Keratinocyte (primary cell): Measurements from ENCODE around the gene ASTN2. TPM values are rescaled to one million over a fixed set of nuclear protein-coding genes. Genes with fewer than 3 reads are reported as not detected.

Experiments
- DNase-seq: peaks from one replicate; pipeline ENCODE4 v3.0.0-alpha.2; 2011; ENCODE audit warnings: low read depth, missing footprints, low spot score
- FAIRE-seq: peaks from 2 replicates; lab custom pipeline; 2011; peaks lifted over from hg19 to GRCh38; lab: Jason Lieb, UNC
- H2AFZ ChIP-seq: 2 replicates; pipeline ENCODE4 v1.6.0; 2012; ENCODE audit warnings: low read length, control low read depth, inconsistent platforms; ENCODE audit not compliant: control insufficient read depth
- H3K27ac ChIP-seq: 2 replicates; pipeline ENCODE4 v1.5.1; 2011; ENCODE audit warnings: low read length; ENCODE audit not compliant: control insufficient read depth, insufficient read depth
- H3K27me3 ChIP-seq: 3 replicates; pipeline ENCODE4 v1.6.0; 2011; ENCODE audit warnings: low read length; ENCODE audit not compliant: control insufficient read depth, insufficient read depth; ENCODE audit errors: extremely low read depth
- H3K36me3 ChIP-seq, 2 experiments: 2 replicates in 1 of 2; 3 replicates in 1 of 2; pipeline ENCODE4 v1.5.1; 2011; ENCODE audit warnings: low read length in 2 of 2, mild to moderate bottlenecking in 1 of 2; ENCODE audit not compliant: control insufficient read depth in 2 of 2, insufficient read depth in 2 of 2; ENCODE audit errors: extremely low read depth in 1 of 2
- H3K4me1 ChIP-seq: 3 replicates; pipeline ENCODE4 v1.5.1; 2011; ENCODE audit warnings: low read length; ENCODE audit not compliant: control insufficient read depth, insufficient read depth; ENCODE audit errors: extremely low read depth
- H3K4me2 ChIP-seq: 3 replicates; pipeline ENCODE4 v1.6.0; 2011; ENCODE audit warnings: low read depth, low read length; ENCODE audit not compliant: control insufficient read depth, insufficient read depth; ENCODE audit errors: extremely low read depth
- H3K4me3 ChIP-seq, 3 experiments: fragments of 200-600 bp in 1 of 3; sonication (generic) in 1 of 3; 2 replicates in 2 of 3; 3 replicates in 1 of 3; pipeline ENCODE4 v1.5.1; 2011 to 2016; ENCODE audit warnings: low read length in 3 of 3, mild to moderate bottlenecking in 3 of 3, control low read depth in 2 of 3, inconsistent platforms in 1 of 3, low read depth in 1 of 3, mixed read lengths in 1 of 3, mixed run types in 1 of 3, moderate library complexity in 1 of 3; ENCODE audit not compliant: control insufficient read depth in 2 of 3, insufficient read depth in 2 of 3; ENCODE audit errors: extremely low read depth in 1 of 3
- H3K79me2 ChIP-seq: 2 replicates; pipeline ENCODE4 v1.6.0; 2012; ENCODE audit warnings: low read length; ENCODE audit not compliant: control insufficient read depth, insufficient read depth
- H3K9ac ChIP-seq: 3 replicates; pipeline ENCODE4 v1.6.0; 2011; ENCODE audit warnings: low read length; ENCODE audit not compliant: control insufficient read depth, insufficient read depth; ENCODE audit errors: extremely low read depth
- H3K9me1 ChIP-seq: 3 replicates; pipeline ENCODE4 v1.6.0; 2011; ENCODE audit warnings: low read length; ENCODE audit not compliant: control insufficient read depth, insufficient read depth; ENCODE audit errors: extremely low read depth
- H3K9me3 ChIP-seq: 2 replicates; pipeline ENCODE4 v1.5.1; 2012; ENCODE audit warnings: low read depth, low read length; ENCODE audit not compliant: control insufficient read depth
- H4K20me1 ChIP-seq: 3 replicates; pipeline ENCODE4 v1.6.0; 2011; ENCODE audit warnings: low read length; ENCODE audit not compliant: control insufficient read depth, insufficient read depth; ENCODE audit errors: extremely low read depth
- CTCF ChIP-seq, 3 experiments: IDR thresholded peaks in 1 of 3; conservative IDR thresholded peaks in 1 of 3; optimal IDR thresholded peaks in 1 of 3; 2 replicates in 2 of 3; 3 replicates in 1 of 3; pipeline versions ENCODE3 to v1.5.1; 2011; ENCODE audit warnings: low read length in 3 of 3, mild to moderate bottlenecking in 3 of 3, moderate library complexity in 2 of 3, control low read depth in 1 of 3, inconsistent platforms in 1 of 3; ENCODE audit not compliant: insufficient read depth in 2 of 3; ENCODE audit errors: extremely low read depth in 1 of 3
- EZH2 ChIP-seq: IDR thresholded peaks from one replicate; pipeline ENCODE4 v1.6.1; 2012; ENCODE audit warnings: inconsistent platforms, mild to moderate bottlenecking, low read length, moderate library complexity
- dilution Hi-C: fragments of 300-500 bp; cut with MboI; formaldehyde crosslinking; loops from one replicate; pipeline ENCODE4 v1.7.0; 2020; ENCODE audit warnings: low sequenced_read_pairs; ENCODE audit not compliant: extremely low pct_ligation_motif_present
- polyA plus RNA-seq, 5 experiments: library from polyadenylated mRNA; depleted of rRNA in 3 of 5; stranded (reverse) in 3 of 5; stranded (forward) in 1 of 5; unstranded in 1 of 5; fragments of >200 nt; gene quantifications; 1 replicate in 1 of 5; 2 replicates in 3 of 5; 3 replicates in 1 of 5; pipeline versions ENCODE4 v1.2.1 to v1.2.3, GENCODE V29; 2011 to 2012; ENCODE audit warnings: missing spikeins in 2 of 5, low read depth in 1 of 5, low replicate concordance in 1 of 5

ASTN2 gene
- polyA plus RNA-seq, 1 donor (not counting 4 experiments of a cell fraction or from before 2014, with no cell fraction given) = 0.31 TPM

- no peaks in the 10 kb centered on the region for H3K4me1 ChIP-seq
- no peaks in the 10 kb centered on the region for H3K27me3 ChIP-seq
- no peaks in the 10 kb centered on the region for H3K9me1 ChIP-seq
- FAIRE-seq = no peak
- dilution Hi-C loops = no loop called here
- H4K20me1 ChIP-seq = no peaks in the 10 kb centered on the region
- H2AFZ ChIP-seq = no peak overlapping the region
- no peaks in the 10 kb centered on the region for H3K79me2 ChIP-seq
- no peak overlapping the region for H3K9ac ChIP-seq
- no peaks in the 10 kb centered on the region for H3K36me3 ChIP-seq
- H3K27ac ChIP-seq = no peak overlapping the region
- TF ChIP-seq EZH2 (no peak), CTCF (optimal IDR thresholded peaks at IDR 0.05 in 1 of 3, IDR thresholded peaks at IDR 0.05 in 1 of 3, conservative IDR thresholded peaks at IDR 0.05 in 1 of 3; ENCODE audit: extremely low read depth in 1 of 3, insufficient read depth in 2 of 3, low read length in 3 of 3) (no peak)
- no peak overlapping the region for H3K4me3 ChIP-seq
- DNase-seq = no peak
- H3K4me2 ChIP-seq = no peak overlapping the region
- H3K9me3 ChIP-seq = no peaks in the 10 kb centered on the region
Measured at GRCh38 chr9:116403171-116403570, 1011.7 kb downstream of the ASTN2 start.

DNA sequence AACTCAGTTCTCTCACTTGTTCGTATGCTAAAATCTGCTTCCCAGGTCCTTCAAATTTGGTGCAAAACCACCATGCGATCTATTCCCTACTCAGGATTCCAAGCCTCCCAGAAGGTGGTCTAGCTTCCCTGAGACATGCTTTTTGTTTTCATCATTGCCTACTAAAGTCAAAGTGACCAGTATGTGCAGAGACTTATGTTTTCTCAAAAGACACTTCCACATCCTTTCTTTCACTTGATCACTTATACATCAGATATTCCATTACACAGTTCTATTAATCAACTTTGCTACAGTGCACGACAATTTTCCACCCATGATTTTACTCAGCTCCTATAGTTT is 1019.2 kb downstream of the ASTN2 start:
- Histone ChIP-seq H3K36me3 (no peaks in the 10 kb centered on the region), H3K9me1 (no peaks in the 10 kb centered on the region), H2AFZ (no peak overlapping the region), H3K79me2 (no peaks in the 10 kb centered on the region), H3K27me3 (no peaks in the 10 kb centered on the region), H3K4me1 (peaks cover 20% of the 10 kb centered on the region), H3K4me3 (no peak overlapping the region), H3K4me2 (no peak overlapping the region), H3K27ac (no peak overlapping the region), H4K20me1 (no peaks in the 10 kb centered on the region), H3K9ac (no peak overlapping the region), H3K9me3 (no peaks in the 10 kb centered on the region)
- FAIRE-seq (no peak), DNase-seq (no peak)
- dilution Hi-C loops = no loop called here
- TF ChIP-seq CTCF (optimal IDR thresholded peaks at IDR 0.05 in 1 of 3, IDR thresholded peaks at IDR 0.05 in 1 of 3, conservative IDR thresholded peaks at IDR 0.05 in 1 of 3; ENCODE audit: extremely low read depth in 1 of 3, insufficient read depth in 2 of 3, low read length in 3 of 3) (no peak), EZH2 (no peak)
